Measurements from ENCODE around the gene D2HGDH. TPM values are rescaled to one million over a fixed set of nuclear protein-coding genes. Genes with fewer than 3 reads are reported as not detected.

D2HGDH gene
- total and polyA plus RNA-seq, 2 of the 8 experiments (the other 6 are each of a cell fraction or from before 2014, with no cell fraction given), result 3.4 to 8.1 TPM

GRCh38 chr2:241755166-241755565 lies 20.7 kb downstream of the D2HGDH start (continued):
- TF ChIP-seq ATF3 (IDR thresholded peaks at IDR 0.05; ENCODE audit: insufficient read depth, low read depth, low read length) (no peak), USF2 (IDR thresholded peaks at IDR 0.05; ENCODE audit: low read length) (no peak), JUN (IDR thresholded peaks at IDR 0.05; ENCODE audit: low read depth, low read length) (no peak)
